Left kidney (tissue), 2 donors: ENCODE measurements around the gene C2CD4B. TPM values are rescaled to one million over a fixed set of nuclear protein-coding genes. Genes with fewer than 3 reads are reported as not detected.
A peak's percentile ranks its signal among the peaks of the same experiment; 100 is the strongest.

Experiments
- DNase-seq: peaks from one replicate; pipeline ENCODE4 v3.0.0-alpha.2; 2013
- polyA plus RNA-seq: library from polyadenylated mRNA; unstranded; fragments of 120-200 nt; gene quantifications from one replicate; pipeline ENCODE4 v1.2.1, GENCODE V29; 2013; ENCODE audit not compliant: insufficient read length

C2CD4B gene
- polyA plus RNA-seq, 1 donor, result 0.28 TPM

DNA sequence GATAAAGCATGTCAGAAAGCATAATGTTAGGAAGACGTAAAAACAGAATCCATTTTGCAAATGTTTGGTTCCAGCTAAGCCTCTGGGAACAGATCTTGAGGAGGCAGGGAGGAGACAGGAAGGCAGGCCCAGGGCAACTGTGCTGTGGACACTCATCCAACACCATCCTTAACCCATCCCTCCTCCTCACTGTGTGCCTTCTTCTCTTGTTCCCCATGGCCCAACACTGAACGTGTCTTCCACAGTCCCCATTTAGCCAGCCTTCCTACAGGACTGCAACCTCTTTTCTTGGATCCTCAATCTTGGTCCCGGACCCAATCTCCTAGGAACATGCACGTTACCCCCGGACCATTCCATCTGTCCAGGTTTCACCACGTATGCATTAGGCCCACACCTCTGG, 15.4 kb downstream of the C2CD4B start:
- DNase-seq, result no peak

DNA sequence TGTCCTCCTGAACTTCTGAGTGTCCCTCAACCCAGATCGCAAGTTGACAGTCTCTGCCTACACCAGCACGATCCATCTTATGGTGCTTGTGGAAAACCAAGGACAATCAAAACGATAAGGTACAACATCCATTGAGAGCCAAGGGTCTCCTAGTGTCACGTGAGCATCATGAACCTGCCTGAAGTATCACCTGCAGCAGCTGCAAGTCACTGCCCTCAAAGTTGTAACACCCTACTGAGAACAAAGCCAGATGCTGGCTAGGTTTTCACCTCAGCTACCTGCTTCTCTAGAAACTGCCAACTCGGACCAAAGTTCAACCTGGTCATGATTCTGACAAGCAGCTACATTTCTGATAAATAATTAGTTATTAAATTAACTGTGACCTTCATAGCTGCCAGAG, 17.5 kb downstream of the C2CD4B start:
- no peak for DNase-seq

DNA sequence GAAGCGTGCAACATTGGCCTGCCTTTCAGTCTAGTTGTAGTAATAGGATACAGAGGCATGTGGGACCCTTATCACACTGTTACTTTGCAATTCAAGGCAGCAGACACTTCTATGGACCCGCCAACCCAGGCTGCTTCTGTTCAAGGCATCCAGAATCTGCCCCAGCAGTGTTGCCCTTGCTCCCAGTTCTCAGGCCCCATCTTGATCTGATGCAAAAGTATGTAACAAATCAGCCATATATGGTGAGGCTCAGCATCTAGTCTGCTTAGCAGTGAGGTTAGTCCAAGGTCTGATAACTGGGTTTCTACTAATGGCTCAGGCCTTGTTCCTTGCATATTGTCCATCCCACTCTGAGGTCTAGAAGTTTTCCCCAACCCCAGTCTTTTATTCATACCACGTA, 17.9 kb downstream of the C2CD4B start:
- no peak for DNase-seq

DNA sequence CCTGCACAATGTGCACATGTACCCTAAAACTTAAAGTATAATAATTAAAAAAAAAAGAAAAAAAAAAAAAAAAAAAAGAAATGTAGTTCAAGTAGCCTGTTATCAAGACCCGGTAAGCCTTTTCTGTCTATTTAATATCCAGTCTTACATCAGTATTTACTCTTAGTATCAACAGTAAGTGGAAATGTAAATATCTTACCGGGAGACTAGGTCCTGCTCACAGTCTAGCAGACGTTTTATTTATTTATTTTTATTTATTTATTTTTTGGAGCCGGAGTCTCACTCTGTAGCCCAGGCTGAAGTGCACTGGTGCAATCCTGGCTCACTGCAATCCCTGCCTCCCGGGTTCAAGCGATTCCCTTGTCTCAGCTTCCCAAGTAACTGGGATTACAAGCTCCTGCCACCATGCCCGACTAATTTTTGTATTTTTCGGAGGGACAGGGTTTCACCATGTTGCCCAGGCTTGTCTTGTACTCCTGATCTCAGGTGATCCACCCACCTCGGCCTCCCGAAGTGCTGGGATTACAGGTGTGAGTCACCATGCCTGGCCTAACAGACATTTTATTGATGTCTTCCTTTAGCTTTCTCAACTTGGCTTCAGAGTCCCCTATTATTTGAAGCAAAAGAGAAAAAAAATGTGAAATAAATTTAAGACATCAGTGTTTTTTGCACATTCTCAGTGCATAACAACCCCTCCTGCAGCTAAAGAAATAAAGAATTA, 19.9 kb downstream of the C2CD4B start:
- DNase-seq, result no peak

DNA sequence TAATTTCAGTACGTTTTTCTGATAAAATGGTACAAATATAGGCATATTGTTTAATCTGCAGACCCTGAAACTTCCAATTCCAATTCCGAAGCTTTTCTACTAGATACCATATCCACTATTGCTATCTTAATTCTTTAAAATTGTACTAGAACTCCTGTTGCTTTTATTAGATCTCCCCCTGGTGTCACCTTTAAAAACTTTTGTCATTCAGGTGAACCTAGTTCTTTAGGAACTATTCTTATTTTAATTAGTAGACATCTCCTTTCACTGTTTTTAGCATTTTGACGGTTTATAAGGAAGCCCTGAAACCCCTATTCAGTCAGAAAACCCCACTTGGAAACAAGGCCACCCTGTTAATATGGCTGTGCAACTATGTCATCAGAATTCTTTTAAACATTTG, 22.3 kb downstream of the C2CD4B start:
- DNase-seq, result no peak

DNA sequence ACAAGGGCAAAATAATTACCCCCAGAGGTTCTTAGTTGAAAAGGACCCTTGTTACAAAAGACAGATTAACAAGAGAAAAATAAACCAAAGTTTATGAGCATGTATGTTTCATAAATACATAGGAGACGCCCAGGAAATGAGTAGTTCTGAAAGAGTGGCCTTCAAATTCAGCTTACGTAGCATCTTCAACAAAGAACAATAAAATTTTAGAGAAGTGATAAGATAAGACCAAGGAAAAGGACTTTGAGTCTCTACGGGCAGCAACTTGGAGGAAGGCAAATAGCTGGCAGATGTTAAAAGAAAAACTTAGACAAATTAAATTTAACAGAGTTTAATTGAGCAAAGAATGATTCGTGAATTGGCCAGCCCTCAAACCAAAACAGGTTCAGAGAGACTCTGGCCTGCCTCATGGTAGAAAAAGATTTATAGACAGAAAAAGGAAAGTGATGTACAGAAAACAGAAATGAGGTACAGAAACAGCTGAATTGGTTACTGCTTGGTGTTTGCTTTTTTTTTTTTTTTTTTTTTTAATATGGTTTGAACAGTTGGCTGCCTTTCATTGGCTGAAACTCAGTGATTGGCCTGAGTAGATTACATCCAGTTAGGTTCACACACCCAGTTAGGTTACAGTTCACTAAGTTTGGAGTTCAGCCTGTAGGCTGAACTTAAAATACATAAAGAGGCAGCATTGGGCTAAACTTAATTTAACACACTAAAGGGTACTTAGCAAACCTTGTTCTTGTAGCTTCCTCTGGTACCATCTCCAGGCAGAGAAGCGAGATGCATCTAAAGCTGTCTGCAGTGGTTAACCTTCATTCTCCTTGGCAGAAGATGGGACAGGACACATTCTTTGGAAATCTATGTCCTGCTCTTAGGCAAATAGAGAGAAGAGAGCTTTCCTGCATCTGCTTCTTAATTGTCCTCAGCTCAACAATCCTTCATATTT, 23.2 kb downstream of the C2CD4B start:
- no peak for DNase-seq

DNA sequence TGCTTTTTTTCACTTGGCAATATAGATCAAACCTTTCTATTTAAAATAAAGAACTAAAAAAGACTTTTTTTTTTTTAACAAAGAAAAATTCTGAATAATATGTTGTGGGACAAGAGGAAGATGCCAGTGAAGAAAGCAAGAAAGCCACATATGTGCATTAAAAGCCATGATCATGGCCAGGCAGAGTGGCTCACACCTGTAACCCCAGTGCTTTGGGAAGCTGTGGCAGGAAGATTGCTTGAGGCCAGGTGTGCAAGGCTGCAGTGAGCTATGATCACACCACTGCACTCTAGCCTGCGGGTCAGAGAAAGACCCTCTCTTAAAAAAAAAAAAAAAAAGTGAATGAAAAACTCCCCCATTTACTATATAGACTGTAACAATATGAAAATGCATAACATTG, 23.9 kb downstream of the C2CD4B start:
- DNase-seq, result no peak

DNA sequence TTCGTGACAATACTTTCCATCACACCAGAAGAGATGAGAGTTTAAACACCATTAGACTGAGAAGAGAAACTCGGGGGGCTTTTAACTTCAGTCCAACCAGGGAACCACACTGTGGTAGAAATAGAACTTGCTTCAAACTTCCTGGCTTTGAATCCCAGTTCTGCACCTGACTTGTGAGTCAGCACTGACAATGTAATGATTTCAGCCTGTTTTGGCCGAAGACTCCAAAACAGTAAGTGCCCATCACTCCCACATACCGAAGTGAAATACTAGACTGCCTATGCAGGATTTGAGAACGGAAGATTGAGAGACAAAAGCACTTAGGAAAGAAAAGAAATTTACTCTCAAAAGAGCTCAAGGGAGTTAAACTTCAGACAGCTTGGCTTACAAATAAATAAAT, 27.0 kb downstream of the C2CD4B start:
- DNase-seq, result peak; percentile 31

DNA sequence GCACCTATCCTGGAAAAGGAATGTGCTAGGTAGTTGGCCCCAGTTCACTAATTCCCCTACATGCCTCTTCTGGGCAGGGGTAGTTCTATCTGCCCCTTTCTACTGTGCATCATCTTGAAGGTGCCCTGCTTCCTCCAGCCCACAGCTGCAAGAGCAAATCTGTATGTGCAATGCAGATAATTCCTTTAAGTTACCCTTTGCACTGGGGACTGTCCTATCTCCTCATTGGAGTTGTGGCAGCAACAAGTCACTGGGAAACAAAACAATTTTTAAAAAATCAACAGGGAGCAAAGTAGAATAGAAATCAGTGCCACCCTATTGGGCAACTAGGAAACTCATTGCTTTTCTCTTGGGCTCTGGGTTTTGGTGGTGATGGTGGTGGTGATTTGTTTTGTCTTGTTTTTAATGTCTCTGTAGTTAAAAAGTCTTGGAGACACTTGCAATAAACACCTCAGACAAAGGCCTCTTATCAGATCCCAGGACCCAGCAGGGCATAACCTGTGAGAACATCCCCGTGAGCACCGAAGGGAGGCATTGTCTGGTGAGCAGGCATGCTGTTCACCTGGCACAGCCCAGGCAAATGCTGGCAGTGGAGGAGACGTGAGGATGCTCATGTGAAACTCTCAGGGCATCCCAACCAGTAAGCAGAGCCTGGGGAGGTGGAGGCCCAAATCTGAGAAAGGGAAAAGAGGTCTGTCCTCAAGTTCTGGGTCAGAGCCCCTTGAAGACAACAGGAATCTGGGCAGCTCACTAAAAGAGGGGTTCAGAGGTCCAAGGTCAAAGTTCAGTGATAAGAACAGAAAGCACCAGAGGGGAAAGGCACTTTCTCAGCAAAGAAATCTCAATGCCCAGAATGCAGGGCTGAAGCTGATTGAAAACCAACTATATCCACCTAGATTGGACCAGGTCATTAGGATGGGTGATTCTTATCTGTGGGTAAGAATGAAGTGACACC, 27.9 kb downstream of the C2CD4B start:
- no peak for DNase-seq

DNA sequence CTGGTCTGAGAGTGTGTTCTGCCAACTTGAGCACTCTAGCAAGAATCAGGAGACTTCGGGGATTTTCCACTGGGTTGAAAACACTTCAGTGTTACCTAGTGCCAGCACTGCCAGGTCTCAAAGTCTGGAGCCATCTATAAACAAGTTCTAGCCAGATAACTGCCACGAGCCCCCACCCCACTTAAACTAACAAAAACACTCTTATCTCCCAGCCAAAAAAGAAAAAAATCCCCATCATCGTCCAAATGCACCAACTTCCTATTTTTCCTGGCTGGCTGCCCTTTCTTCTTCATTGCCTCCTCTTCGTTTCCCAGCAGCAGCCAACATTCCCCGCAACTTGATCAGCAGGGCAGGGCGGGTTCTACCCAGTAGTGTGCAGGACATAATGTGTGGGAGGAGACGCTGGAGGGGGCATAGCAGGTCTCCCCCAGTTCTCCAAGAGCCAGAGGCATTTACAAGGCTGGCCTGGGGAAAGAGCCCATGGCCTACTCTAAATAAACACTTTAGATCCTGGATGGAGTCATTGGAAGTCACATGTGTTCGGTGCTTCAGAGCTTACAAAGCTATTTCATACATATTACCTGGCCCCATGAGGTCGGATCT, 29.5 kb downstream of the C2CD4B start:
- peak; percentile 22 for DNase-seq

DNA sequence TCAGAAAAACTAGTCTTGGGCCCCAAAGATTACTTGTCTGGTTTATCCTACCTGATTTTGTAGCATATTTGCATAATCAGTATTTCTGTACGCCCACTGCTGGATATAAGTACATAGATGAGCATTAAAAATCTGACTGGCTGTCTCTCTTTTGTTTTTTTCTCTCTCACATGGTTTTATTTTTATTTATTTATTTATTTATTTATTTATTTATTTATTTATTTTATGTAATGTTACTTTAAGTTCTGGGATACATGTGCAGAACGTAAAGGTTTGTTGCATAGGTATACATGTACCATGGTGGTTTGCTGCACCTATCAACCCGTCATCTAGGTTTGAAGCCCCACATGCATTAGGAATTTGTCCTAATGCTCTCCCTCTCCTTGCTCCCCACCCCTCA, 31.9 kb downstream of the C2CD4B start:
- DNase-seq, result no peak

DNA sequence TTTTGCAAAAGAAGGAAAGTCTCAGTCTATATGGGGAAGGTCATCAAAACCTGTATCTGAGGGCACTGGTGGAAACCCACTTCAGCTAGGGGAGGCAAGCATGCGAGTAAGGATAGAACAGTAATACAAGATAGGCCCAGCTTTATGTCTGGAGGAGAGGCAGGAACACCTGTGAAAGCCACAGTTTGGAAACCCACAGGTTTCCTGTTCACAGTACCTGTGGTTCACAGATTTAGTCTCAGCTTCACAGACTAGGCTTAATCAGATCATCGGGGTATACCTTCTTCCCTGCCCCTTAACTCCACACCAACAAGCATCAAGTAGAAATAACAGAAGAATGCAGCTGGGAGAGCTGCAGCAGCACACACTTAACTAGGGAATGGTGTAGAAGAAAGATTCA, 36.2 kb downstream of the C2CD4B start:
- DNase-seq, result no peak

DNA sequence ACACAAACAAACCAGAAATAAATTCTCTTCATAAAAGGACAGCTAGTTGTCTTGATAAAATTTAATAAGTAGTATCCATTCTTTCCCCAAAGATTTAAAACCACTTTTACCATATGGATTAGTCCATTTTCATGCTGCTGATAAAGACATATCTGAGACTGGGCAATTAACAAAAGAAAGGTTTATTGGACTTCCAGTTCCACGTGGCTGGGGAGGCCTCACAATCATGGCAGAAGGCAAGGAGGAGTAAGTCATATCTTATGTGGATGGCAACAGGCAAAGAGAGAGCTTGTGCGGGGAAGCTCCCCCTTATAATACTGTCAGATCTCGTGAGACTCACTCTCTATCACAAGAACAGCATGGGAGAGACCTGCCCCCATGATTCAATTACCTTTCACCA, 38.7 kb downstream of the C2CD4B start:
- no peak for DNase-seq

DNA sequence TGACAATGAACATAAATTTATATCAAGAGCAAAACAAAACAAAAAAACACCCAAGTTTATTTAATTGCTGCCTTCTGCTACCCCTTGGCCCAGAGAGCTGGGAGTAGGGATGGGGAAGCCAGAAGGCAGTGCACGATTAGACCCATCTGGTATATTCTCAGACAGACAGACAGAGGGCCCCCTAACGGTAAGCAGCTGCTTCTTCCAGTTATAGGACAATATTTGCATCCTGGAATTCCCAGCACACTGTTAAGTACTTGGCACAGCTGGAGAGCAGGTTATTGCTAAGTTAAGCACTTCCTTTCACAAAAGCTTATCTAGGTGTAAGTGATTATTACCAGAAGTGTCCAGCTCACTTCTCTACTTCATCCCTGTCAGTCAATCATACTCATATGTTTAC, 39.3 kb downstream of the C2CD4B start:
- DNase-seq, result no peak

DNA sequence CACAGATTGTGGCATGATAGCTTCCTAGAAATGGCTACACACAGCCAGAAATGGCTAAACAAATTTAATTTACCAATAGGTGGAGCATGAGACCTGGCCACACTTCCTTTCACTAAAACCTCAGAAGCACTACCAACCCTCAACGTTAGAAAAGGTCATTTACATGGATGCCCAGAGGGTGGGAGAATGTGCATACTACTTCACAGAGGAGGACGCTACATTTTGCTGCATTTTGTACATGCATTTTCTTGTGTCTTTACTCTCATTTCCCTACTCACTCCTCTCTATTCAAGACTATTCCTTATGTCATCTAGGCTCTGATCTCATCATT, 40.1 kb downstream of the C2CD4B start:
- no peak for DNase-seq

DNA sequence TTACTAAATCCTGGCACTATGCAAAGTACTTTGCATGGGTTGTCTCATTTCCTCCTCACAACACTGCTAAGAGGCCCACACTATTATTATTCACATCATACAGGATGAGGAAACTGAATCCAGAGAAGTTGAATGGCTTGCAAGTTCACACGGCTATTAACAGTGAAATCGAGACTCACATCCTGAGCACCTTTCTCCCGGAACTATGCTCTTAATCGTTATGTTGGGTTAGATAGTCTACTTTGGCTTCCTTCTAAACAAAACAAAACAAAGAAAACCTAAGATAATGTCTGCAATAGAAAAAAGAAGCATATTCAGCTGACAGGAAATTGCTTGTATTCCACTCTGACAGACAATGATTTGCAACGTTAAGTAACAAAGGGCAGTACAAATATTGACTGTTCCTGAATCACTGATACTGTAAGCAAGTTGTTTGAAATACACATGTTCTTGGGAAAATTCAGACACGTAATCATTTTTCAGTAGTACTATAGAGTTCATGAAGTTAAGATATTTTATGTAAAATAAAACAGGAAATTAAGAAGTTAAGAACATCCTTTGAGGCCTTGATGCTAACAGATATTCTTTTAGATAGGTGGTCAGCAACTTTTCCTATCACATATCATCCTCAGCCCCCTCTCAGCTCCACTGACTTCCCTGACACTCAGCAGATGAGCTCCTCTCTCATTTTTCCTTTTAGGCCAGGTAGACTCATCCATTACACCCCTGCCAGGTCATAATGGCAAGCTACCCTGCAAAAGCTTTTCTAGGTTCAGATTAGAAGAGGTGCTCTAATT, 40.7 kb downstream of the C2CD4B start:
- DNase-seq, result peak; percentile 26

DNA sequence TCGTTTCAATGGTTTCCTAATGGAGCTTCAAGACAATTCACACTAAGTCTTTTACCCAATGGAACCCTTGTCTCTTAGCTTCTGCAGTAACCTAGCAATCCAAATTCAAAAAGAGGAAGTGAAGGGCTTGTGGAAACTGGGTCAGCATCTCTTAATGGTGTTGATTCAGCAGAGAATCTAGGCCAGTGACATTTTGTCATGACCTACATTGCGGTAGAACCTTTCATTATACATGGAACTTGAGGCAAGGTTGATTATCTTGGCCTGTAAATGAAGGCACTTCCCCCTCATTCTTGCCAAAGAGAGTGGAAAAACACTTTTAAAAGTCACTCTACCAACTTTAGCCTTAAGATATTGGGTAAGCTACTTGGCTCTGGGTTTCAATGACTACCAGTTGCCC, 42.8 kb downstream of the C2CD4B start:
- DNase-seq, result no peak

DNA sequence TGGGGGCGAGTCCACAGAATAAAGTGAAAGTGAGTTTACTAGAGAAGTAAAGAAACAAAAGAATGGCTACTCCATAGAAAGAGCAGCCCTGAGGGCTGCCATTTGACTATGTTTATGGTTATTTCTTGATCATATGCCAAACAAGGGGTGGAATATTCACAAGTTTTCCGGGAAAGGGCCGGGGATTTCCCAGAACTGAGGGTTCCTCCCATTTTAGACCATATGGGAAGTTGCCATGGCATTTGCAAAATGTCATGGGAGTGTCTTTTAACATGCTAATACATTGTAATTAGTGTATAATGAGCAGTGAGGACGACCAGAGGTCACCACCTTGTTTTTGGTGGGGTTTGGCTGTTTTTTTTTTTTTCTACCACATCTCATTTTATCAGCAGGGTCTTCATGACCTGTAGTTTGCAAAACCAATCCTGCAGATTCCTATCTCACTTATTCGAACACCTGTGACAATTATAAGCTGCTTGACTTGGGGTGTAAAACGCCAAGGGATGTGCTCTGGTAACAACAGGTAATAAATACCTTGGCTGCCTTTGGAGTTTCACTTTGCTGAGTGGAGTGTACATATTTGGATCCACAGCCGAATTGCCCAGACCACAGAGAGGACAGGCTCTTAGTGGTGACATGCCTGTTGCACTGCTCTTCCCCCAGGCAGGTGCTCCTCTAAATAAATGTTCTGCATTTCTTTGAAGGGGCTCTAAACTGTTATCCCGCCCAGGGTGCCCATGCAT, 43.6 kb downstream of the C2CD4B start:
- DNase-seq, result no peak

DNA sequence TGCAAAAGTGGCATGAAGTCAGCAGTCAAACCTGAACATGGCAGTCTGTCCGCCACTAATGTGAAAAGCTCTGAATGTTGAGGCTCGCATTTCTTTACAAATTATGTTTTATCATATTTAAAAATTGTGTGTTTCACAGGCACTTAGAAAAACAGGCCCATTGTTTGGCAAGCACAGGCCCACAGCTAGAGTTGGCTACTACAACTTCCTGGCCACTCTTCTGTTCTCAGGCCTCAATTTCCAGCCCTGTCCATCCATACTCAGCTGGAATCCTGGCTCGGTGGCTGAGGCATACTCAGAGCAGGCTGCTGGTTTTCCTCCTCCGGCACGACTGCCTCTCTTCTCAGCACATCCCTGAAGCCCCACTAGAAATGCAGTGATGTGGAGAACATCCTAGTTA, 44.3 kb downstream of the C2CD4B start:
- no peak for DNase-seq

DNA sequence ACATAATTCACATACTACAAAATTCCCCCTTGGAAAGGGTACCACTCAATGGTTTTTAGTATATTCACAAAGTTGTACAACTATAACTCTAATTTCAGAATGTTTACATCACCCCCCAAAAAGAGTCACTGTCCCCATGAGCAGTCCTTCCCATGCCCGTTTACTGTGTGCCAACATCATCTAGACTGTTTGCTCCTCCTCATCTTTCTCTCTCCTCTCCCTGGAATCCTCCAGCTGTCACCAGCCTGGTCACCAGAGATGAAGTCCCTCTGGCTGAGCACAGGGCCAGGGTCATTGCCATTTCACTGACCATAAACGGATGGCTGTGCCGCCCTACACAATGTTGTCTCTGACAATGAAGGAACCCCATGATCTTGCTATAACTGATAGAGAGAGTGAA, 45.2 kb downstream of the C2CD4B start:
- DNase-seq, result no peak
